Fibroblast of upper back skin (primary cell): ENCODE data around the gene SMARCB1.

Experiments used
- DNase-seq: peaks from one replicate; pipeline ENCODE4 v3.0.0-alpha.2; 2013

Gene SMARCB1

DNA sequence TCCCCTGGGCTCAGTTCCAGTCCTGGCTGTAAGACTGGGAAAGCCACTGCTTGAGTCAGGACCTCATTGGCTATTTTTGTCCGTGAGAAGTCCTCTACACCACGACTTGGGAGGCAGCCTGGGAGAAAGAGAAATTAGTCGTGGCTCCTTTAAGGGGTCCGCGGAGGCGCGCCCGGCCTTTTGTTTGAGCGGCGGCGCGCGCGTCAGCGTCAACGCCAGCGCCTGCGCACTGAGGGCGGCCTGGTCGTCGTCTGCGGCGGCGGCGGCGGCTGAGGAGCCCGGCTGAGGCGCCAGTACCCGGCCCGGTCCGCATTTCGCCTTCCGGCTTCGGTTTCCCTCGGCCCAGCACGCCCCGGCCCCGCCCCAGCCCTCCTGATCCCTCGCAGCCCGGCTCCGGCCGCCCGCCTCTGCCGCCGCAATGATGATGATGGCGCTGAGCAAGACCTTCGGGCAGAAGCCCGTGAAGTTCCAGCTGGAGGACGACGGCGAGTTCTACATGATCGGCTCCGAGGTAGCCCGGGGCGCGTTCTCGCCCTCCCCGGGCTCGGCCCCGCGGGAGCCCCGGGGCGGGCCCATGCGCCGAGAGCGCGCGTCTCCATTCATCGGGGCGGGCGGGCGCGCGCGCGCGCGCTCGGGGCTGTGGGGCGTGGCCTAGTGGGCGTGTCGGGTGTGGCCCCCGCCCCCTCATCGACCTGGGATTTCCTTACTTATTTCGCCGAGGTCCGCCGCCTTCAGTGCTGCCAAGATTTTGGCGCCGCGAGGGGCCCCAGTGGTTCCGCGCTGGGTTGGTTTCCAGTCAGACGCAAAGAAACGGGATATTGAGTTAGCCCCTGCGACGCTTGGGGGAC is at the start of gene SMARCB1:
Gene SMARCB1 (plus strand): TSS at position 215 of the 848 bp plus-strand sequence. CDS start 204 bp downstream, at position 419.
- peak; percentile 91 for DNase-seq

DNA sequence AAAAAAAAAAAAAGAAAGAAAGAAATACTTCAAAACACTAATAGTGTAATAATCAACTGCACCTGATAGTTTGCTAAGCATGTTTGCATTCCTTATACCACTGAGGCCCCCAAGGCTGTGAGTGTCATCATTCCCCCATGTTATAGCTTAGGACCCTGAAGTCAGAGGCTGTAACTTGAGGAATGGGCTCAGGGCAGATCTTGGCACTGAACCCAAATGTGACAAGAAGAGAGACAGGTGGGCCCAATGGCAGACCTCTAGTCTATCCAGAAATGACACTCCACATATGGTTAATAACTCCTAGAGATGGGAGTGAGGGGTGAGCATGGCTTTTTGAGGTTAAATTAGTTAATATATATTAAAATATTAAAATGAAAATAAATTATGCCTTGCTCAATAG is 49.1 kb upstream of the SMARCB1 start:
- no peak for DNase-seq

DNA sequence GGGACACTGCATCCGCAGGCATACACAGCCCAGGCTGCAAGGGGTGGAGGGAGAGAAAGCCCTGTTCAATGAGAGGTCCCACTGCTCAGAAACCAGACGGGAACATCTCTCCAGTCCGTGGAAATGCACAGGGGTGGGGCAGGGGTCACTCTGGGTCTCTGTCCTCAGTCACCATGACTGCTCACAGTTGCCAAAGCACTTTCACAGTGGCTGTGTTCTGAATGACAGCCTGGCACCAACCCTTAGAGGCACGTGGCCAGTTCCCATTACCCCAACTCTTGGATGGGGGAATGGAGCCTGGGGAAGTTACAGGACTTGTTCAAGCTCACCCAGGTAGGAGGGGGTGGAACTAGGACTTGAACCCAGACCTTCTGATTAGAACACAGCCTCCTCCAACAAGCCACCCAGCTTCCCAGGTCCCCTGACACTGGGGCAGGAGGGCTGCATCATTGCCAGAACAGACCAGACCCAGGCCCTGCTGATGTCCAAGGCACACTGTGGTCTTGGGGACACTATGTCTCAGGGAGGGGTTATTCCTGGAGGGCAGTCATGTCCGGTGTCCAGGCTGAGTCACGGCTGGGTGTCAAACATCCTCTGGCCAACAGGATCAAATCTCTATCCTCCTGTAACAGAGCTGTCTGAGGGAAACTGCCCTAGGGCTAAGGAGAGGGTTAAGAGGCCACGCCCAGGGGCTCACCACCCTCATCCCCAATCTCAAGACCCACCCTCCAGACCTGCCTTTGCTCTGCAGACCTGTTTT is 44.1 kb upstream of the SMARCB1 start:
- DNase-seq: no peak

DNA sequence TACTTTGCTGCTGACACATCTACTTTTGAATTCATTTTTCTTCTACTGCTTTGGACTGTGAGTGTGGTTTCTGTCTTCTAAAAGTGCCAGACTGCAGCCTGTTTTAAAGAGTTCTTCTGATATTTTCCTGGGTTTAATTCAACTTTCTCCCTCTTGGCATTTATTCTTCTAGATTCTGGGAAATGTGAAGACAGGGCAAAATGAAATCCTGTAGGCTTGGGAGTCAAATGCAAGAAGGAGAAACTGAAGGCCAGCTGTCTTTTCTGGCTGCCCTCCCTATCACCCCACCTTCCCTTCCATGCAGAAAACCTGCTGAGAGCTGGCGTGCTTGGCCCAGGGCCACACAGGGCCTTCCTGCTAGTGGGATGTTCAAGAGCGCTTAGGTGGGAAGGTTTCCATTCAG is 43.5 kb upstream of the SMARCB1 start:
- DNase-seq: no peak

DNA sequence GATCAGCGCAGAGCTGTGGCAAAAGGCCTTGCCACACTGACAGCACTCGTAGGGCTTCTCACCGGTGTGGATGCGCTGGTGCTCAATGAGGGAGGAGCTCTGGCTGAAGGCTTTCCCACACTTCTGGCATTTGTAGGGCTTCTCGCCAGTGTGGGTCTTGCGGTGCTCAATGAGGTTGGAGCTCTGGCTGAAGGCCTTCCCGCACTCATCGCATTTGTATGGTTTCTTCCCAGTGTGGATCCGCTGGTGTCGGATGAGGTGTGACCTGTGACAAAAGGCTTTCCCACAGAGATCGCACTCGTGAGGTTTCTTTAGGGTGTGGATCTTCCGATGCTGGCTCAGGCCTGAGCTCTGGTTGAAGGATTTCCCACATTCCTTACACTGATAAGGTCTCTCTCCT is 42.8 kb upstream of the SMARCB1 start:
- DNase-seq: no peak

DNA sequence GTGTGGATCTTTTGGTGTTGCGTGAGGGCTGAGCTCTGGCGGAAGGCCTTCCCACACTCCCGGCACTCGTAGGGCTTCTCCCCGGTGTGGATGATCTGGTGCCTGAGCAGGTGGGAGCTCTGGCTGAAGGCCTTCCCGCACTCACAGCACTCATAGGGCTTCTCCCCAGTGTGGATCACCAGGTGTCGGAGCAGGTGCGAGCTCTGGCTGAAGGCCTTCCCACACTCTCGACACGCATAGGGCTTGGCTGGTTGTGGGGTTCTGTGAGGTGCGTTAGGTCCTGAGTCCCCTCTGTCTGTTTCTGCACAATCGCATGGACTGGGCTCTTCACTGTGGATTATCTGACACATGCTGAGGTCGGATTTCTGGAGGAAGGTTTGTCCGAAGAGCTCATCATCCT is 42.3 kb upstream of the SMARCB1 start:
- no peak for DNase-seq

DNA sequence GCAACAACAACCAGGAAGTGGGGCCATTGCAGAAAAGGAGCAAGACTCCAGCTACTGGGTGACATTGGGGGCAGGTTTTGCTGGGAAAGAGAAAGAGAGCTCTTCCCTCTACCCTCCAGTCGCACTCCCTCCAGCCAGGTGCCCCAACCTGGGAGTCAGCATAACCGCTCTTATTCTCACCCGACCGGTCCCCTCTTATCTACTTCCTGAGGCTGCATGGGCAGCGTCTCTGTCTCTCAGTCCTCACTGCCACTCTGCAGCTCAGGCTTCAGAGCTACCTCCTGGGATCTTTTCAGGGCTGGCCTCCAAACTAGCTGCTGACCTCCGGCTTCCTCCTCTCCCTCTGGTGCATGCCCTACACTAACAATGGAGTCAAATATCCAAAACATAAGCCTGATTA is 41.0 kb upstream of the SMARCB1 start:
- DNase-seq: no peak

DNA sequence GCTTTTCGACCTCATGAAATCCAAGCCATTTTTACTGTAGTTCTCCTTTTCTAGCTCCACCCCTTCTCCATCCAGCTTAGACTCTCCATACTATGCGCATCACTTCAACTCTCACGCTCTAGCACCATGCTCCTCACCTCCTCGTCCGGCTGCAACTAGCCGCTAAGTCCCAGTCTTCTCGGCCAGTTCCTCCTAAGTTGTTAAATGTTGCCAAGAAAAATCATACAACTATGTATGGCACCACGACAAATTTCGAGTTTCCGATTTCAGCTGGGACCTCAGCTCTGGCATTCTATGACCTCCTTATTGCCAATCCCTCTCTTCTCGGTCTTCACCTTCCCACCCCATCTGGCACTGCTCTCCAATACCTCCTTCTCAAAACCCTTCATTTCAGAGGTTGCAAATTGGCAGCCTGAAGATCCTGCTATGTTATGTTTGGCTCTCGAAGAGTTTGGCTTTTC is 36.9 kb upstream of the SMARCB1 start:
- DNase-seq: no peak

DNA sequence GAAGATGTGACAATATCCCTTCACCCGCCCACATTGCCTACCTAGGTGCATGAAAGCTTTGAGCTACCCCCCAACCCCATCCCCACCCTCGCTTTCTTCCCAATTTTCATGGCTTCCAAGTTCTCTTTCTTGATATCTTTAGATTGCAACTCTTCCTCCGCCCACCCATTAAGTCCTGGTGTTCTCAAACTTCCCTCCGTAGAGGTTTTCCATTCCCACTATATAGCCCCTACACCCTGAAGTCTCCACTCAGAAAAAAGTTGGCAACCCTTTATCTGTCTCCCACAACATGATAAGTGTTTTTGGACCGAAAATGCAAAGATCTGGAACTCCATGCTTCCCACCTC is 36.4 kb upstream of the SMARCB1 start:
- no peak for DNase-seq

DNA sequence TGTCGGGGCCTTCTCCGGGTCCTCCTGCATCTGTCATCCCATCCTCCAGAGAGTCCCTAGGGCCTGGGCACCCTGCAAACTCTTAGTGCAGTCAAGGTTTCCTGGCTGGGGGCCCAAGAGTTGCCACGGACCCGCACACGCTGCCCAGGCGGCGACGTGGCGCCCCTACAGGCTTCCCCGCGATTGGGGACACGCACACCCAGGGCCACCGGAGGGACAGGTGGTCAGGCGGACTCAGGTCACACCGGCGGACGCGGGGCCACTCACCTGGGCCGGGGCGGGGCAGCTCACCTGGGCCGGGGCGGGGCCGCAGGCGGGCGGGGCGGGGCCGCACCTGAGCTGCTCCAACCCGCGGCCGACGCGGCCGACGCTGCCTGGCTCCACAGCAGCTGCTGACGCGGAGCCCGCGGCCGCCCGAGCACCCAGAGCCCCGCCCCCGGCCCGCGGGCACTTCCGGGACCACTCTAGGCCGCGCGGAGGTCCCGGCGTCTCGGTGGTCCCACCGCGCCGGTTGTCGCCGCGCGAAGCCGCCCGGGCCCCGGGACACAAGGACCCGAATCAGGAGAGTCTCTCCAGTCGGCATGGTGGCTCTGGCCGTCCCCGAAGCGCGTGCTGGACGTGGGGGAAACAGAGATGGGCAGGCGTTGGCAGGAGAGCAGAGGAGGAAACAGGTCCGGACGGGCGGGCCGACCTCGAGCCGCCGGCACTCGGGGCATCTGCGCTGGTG is 35.9 kb upstream of the SMARCB1 start, which contains the start of gene ZNF70:
Gene ZNF70 (minus strand): TSS at position 399 of the 727 bp plus-strand sequence. CDS start 5,972 bp downstream, outside the sequence.
- DNase-seq: peak; percentile 76

DNA sequence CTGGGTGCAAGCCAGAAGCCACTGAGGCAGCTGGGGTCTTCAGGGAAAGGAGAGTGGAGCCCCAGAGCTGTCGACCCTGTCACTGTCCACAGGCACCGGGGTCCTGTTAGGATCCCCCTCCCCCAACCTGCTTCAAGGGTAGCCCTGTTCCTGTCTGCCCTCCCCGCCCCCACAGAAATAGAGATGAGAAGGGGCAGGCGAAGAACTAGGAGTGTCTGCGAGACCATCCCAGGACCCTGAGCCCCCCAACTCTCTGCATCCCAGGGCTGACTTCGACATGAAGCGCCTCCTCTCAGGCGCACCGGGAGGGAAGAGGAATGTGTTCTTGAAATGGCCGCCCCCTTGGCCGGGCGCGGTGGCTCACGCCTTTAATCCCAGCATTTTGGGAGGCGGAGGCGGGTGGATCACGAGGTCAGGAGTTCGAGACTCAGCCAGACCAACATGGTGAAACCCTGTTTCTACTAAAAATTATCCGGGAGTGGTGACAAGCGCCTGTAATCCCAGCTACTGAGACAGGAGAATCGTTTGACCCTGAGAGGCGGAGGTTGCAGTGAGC is 35.2 kb upstream of the SMARCB1 start:
- DNase-seq: peak; percentile 17

DNA sequence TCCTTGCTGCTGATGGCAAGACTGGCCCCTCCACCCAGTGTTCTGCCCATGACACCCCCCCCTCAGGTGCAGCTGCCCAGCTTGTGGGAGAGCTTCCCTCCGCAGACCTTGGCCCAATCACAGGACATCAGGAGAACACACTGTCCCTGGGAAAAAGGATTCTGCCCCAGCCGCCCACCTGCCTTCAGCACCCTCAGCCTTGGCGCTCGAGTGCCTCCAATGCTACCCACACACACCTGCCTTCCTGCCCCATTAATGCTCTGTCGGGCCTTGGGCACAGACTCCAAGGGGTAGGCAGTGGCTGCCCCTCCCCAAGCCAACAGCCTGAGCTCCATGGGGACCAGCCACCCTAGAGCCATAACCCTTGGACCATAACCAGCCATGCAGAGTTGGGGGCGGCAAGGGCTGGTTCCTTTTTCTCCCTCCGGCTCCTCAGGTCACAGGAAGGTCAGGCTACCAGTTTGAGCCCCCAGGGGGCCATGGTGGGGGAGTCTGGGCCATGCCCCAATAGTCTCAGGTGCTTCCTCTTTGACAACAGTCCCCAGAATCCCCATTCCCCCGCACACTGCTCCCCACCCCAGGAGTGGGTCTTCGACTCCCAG is 34.6 kb upstream of the SMARCB1 start:
- no peak for DNase-seq

DNA sequence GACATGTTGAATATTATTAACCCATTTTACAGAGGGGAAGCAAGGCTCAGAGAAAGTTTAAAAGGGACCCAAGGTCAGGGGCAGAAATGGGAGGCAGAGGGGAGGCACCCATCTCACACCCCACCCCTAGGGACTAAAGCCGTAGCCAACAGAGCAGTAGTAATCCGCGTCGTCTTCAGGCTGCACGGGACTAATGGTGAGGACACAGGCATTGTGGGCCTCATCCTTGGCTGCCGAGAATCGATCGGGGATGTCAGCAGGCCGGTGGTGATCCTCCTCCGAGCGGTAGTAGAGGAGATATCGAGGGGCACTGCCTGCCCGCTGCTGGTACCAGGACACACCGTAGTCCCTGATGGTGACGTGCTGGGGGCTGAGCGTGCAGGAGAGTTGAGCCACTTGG is 34.0 kb upstream of the SMARCB1 start:
- no peak for DNase-seq

DNA sequence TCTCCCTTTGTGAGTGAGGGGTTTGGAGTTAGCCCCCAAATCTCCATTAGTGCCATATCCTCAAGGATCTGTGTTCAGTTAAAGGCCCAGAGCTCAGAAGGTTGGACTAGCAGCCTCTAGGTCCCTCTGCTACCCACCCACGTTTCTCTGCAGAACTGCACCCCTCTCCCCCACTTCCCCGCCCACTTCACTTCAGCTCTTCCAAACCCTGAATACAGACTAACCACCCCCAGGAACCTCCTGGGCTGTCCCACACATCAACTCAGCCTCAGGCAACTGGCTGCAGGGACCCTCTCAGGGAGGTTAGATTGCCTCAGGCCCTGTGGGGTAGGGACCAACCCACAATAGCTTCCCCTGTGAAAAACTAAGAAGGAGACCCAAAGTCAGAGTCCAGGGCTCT is 33.4 kb upstream of the SMARCB1 start:
- DNase-seq: no peak

DNA sequence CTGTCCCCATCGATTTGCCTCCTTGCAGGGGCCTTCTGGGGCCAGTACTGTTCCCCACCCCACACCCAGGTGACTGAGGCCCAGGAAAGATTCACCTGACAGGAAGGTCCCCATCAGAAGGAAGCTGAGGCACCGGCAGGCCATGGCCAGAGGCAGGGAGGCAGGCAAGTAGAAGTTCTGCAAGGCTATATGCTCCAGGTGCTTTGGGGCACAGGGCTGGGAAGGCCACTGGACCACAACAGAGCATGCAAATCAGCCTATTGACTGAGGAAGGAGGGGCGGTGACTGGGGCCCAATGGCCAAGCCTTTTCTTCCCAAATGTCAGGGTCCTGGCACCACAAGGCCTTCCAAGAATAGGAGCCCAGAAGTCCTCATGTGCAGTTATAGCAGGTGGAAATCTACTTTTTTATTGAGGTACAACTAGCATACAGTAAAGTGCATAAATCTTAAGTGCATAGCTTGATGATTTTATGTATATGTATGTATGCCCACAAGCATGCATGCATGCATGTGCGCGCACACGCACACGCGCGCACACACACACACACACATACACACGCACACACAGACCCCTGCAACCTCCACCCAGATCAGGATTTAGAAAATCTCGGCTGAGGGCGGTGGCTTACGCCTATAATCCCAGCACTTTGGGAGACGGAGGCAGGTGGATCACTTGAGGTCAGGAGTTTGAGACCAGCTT is 32.4 kb upstream of the SMARCB1 start, which contains the start of gene VPREB3:
Gene VPREB3 (minus strand): TSS at position 206 of the 700 bp plus-strand sequence. CDS start 62 bp downstream, at position 144.
- no peak for DNase-seq

DNA sequence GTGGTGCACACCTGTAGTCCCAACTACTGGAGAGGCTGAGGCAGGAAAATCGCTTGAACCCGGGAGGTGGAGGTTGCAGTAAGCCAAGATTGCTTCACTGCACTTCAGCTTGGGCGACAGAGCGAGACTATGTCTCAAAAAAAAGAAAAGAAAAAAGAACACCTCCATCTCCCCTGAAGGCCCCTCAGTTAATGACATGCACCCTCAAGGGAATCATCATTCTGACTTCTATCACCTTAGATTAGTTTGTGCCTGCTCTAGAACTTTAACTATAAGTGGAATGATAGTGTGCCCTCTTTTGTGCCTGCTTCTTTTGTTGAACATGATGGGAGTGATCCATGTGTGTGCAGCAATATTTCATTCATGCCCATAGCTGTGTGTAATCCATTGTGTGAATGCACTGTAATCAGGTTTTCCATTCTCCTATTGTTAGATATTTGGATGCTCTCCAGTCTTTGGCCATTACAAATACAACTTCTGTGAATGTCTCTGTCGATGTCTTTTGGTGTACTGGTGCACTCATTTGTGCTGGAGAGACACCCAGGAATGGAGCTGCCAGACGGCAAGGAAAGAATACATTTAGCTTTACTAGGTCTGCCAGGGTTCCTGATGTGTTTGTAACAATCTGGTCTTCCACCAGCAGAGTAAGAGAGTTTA is 31.7 kb upstream of the SMARCB1 start:
- DNase-seq: no peak

DNA sequence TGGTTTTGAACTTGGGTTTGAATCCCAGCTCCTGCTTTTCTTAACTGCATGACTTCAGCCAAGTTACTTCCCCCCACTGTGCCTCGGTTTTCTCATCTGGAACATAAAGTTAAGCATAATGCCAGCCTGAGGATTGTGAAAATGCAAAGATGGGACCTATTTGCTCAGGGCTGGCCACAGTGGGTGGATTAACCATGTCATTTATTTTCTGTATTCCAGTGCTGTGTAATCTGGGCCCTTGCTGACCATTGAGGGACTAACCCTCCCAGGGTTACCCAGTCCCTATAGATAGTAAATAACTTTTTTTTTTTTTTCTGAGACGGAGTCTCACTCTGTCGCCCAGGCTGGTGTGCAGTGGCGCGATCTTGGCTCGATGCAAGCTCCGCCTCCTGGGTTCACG is 31.1 kb upstream of the SMARCB1 start:
- no peak for DNase-seq

DNA sequence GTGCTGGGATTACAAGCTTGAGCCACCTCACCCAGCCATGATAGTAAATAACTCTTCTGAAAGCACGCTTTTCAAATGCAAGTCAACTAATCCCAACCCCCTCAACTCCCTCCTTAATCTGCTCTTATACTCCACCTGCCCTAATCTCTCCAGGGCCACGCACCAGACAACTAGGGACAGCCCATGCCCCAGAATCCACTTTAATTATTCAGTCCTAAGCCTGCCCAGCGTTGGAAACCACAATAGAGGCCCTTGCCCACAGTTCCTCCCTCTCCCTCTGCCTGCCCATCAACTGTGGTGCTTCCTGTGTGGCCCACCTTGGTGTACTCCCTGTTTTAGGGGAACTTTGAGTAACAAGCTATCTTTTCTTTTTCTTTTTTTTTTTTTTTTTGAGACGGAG is 29.9 kb upstream of the SMARCB1 start:
- DNase-seq: no peak

DNA sequence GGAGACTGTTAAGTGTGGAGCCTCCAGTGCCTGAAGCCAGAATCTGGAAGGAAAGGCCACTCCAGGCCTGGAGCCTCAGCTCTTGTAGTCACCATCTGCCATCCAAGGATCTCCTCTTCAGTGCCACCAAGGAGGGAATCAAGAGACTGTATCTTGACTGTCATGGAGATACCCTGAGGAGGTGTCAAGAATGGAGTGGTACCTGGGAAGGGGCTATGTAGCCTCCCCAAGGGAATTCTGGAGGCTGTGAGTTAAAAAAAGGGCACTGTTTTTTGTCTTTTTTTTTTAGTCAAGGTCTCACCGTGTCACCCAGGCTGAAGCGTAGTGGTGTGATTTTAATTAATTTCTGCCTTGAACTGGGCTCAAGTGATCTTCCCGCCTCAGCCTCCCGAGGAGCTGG is 27.2 kb upstream of the SMARCB1 start:
- no peak for DNase-seq

DNA sequence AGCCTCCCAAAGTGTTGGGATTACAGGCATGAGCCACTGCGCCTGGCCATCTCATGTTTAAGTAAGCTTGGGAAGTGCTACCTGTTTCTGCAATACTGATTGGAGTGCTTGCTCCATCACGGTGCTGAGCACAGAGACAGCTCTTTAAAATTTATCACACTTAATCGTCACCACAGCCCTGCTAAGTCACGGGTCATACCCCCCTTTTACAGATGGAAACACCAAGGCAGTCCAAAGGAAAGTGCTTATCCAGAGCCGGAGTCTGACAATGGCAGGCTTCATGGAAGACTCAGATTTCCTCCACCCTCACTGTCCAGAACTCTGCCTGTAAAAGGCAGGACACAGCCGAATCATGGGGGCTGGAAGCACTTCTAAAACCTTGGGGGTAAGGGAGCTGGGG is 26.7 kb upstream of the SMARCB1 start:
- no peak for DNase-seq

DNA sequence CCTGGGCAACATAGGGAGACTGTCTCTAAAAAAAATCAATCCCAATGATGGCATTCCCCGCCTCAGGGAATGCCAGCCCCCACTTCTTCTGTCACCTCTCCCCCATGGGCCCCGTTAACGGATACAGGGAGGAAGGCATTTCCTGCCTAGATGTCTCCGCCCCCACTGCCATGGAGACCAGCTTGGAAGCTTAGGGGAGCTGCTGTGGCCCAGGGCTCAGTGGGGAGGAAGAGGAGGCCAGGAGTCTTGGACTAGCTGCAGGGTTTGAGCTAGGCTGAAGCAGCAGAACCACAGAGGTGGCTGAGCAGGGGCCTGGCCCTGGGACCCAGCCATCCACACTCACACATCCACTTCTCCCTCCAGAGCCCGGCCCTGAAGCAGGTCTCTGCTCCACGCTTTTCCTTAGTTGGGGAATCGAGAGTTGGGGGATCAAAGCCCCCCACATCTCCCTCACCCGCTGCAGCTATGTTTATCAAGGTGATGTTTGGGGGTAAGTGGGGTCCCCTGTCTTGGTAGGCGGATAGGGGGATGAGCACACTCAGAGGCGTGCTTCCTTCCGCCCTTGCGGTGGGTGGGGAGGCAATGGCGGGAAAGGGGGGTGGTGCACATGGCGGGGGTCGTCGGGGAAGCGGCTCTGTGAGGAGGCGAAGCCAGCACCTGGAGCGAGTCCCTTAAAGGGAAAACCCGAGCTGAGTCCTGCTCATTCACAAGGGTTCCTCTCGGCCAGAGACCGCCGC is 23.8 kb upstream of the SMARCB1 start, which contains the start of gene C22orf15:
Gene C22orf15 (plus strand): TSS at position 149 of the 737 bp plus-strand sequence. CDS start 317 bp downstream, at position 466.
- DNase-seq: peak; percentile 68
